ENCODE results near the gene EFCAB9. TPM values are rescaled to one million over a fixed set of nuclear protein-coding genes. Genes with fewer than 3 reads are reported as not detected.

The EFCAB9 gene
- total and polyA plus RNA-seq, 2 donors, result not detected

DNA sequence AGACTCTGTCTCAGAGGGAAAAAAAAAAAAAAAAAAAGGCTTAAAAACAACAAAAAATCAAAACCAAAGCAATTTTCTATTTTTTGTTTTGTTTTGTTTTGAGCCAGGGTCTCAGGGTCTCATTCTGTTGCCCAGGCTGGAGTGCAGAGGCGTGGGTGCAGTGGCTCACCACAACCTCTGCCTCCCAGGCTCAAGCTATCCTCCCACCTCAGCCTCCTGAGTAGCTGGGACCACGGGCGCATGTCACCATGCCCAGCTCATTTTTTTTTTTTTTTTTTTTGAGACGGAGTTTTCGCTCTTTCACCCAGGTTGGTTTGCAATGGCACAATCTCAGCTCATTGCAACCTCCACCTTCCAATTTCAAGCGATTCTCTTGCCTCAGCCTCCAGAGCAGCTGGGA is 11.7 kb upstream of the EFCAB9 start:
- no peak for DNase-seq (ENCODE audit: low read depth in 6 of 9, low spot score in 9 of 9)
- WGBS, result 97% methylated on average over 6 of the region's 6 CpGs
- H3K4me1 ChIP-seq (ENCODE audit: control insufficient read depth in 2 of 2, insufficient read depth in 2 of 2, low read length in 2 of 2), result peaks cover 43 to 80% of the 10 kb centered on the region in 2 donors
- no peaks in the 10 kb centered on the region for H3K27me3 ChIP-seq (ENCODE audit: control insufficient read depth in 2 of 2, insufficient read depth in 1 of 2, low read length in 1 of 2)
- peaks cover 4 to 13% of the 10 kb centered on the region in 2 donors for H3K36me3 ChIP-seq (ENCODE audit: control insufficient read depth in 2 of 2, insufficient read depth in 2 of 2, low read length in 1 of 2)
- H3K9me3 ChIP-seq (ENCODE audit: control insufficient read depth in 2 of 2, insufficient read depth in 1 of 2, low read length in 1 of 2), result peaks cover 0 to 10% of the 10 kb centered on the region in 2 donors
- no peak overlapping the region for H3K4me3 ChIP-seq (ENCODE audit: low read length in 2 of 2)
- H3K27ac ChIP-seq (ENCODE audit: low read depth in 1 of 2, low read length in 1 of 2), result no peak overlapping the region

DNA sequence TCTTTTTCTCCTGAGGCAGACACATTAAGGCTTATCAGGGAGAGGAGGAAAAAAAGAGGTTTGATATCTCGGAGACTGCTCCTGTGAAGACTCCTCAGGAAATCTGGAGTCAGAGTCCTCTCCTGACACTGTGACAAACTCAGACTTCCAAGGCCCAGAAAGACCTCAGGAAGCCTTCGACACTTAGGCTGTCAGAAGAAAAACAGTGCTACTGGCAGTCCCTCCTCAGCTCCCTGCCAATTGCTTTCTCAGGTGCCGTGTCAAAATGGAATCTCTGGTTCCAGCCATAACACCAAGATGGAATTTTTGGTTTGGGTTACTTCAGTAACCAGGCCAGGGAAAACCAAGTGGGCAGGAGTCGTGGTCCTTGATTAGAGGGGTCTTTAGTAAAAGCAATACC is 10.1 kb upstream of the EFCAB9 start:
- no peak for DNase-seq (ENCODE audit: low read depth in 6 of 9, low spot score in 9 of 9)
- Histone ChIP-seq H3K4me3 (ENCODE audit: low read length in 2 of 2) (no peak overlapping the region), H3K36me3 (ENCODE audit: control insufficient read depth in 2 of 2, insufficient read depth in 2 of 2, low read length in 1 of 2) (peaks cover 7 to 12% of the 10 kb centered on the region in 2 donors), H3K9me3 (ENCODE audit: control insufficient read depth in 2 of 2, insufficient read depth in 1 of 2, low read length in 1 of 2) (peaks cover 0 to 10% of the 10 kb centered on the region in 2 donors), H3K27me3 (ENCODE audit: control insufficient read depth in 2 of 2, insufficient read depth in 1 of 2, low read length in 1 of 2) (no peaks in the 10 kb centered on the region), H3K4me1 (ENCODE audit: control insufficient read depth in 2 of 2, insufficient read depth in 2 of 2, low read length in 2 of 2) (peaks cover 30 to 66% of the 10 kb centered on the region in 2 donors), H3K27ac (ENCODE audit: low read depth in 1 of 2, low read length in 1 of 2) (no peak overlapping the region)
- 96% methylated on average over 4 of the region's 4 CpGs for WGBS

DNA sequence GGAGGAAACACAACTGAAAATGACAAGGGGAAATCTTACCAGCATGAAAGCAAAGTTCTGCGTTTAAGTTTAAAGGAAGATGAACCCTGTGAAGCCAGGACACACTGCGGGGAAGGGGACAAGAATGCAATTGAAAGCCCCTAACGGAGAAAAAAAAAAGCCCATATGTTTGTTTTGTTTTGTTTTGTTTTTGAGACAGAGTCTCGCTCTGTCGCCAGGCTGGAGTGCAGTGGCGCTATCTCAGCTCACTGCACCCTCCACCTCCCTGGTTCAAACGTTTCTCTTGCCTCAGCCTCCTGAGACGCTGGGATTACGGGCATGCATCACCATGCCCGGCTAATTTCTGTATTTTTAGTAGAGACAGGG is 8.9 kb upstream of the EFCAB9 start:
- Histone ChIP-seq H3K36me3 (ENCODE audit: control insufficient read depth in 2 of 2, insufficient read depth in 2 of 2, low read length in 1 of 2) (peaks cover 7 to 12% of the 10 kb centered on the region in 2 donors), H3K4me1 (ENCODE audit: control insufficient read depth in 2 of 2, insufficient read depth in 2 of 2, low read length in 2 of 2) (peaks cover 19 to 61% of the 10 kb centered on the region in 2 donors), H3K27me3 (ENCODE audit: control insufficient read depth in 2 of 2, insufficient read depth in 1 of 2, low read length in 1 of 2) (peaks cover 0 to 6% of the 10 kb centered on the region in 2 donors), H3K4me3 (ENCODE audit: low read length in 2 of 2) (no peak overlapping the region), H3K9me3 (ENCODE audit: control insufficient read depth in 2 of 2, insufficient read depth in 1 of 2, low read length in 1 of 2) (peaks cover 0 to 10% of the 10 kb centered on the region in 2 donors), H3K27ac (ENCODE audit: low read depth in 1 of 2, low read length in 1 of 2) (peak overlapping the region; percentile 77)
- DNase-seq (ENCODE audit: low read depth in 6 of 9, low spot score in 9 of 9), result peak in 1 of 9 donors; percentile 57
- WGBS, result 55% methylated on average over 10 of the region's 10 CpGs

DNA sequence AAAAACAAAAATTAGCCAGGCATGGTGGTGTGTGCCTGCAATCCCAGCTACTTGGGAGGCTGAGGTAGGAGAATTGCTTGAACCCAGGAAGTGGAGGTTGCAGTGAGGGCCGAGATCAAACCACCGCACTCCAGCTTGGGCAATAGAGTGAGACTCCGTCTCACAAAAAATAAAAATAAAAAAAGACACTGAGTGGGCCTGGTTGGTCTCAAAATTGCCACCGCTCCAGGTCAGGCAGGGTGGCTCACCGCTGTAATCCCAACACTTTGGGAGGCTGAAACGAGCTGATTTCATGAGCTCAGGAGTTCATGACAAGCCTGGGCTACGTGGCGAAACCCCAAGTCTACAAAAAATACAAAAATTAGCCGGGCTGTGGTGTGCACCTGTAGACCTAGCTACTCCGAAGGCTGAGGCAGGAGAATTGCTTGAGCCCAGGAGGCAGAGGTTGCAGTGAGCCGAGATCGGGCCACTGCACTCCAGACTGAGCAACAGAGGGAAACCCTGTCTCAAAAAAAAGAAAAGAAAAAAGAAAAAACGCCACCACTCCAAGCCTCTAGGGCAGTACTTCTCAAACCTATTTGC is 7.8 kb upstream of the EFCAB9 start:
- Histone ChIP-seq H3K9me3 (ENCODE audit: control insufficient read depth in 2 of 2, insufficient read depth in 1 of 2, low read length in 1 of 2) (peaks cover 0 to 4% of the 10 kb centered on the region in 2 donors), H3K4me1 (ENCODE audit: control insufficient read depth in 2 of 2, insufficient read depth in 2 of 2, low read length in 2 of 2) (peaks cover 17 to 52% of the 10 kb centered on the region in 2 donors), H3K27me3 (ENCODE audit: control insufficient read depth in 2 of 2, insufficient read depth in 1 of 2, low read length in 1 of 2) (peaks cover 0 to 6% of the 10 kb centered on the region in 2 donors), H3K36me3 (ENCODE audit: control insufficient read depth in 2 of 2, insufficient read depth in 2 of 2, low read length in 1 of 2) (peaks cover 3 to 7% of the 10 kb centered on the region in 2 donors), H3K4me3 (ENCODE audit: low read length in 2 of 2) (peak overlapping the region; percentile 99 to 100), H3K27ac (ENCODE audit: low read depth in 1 of 2, low read length in 1 of 2) (peak overlapping the region; percentile 19 to 77)
- DNase-seq (ENCODE audit: low read depth in 6 of 9, low spot score in 9 of 9), result no peak
- WGBS, result 58% methylated on average over 13 of the region's 13 CpGs

DNA sequence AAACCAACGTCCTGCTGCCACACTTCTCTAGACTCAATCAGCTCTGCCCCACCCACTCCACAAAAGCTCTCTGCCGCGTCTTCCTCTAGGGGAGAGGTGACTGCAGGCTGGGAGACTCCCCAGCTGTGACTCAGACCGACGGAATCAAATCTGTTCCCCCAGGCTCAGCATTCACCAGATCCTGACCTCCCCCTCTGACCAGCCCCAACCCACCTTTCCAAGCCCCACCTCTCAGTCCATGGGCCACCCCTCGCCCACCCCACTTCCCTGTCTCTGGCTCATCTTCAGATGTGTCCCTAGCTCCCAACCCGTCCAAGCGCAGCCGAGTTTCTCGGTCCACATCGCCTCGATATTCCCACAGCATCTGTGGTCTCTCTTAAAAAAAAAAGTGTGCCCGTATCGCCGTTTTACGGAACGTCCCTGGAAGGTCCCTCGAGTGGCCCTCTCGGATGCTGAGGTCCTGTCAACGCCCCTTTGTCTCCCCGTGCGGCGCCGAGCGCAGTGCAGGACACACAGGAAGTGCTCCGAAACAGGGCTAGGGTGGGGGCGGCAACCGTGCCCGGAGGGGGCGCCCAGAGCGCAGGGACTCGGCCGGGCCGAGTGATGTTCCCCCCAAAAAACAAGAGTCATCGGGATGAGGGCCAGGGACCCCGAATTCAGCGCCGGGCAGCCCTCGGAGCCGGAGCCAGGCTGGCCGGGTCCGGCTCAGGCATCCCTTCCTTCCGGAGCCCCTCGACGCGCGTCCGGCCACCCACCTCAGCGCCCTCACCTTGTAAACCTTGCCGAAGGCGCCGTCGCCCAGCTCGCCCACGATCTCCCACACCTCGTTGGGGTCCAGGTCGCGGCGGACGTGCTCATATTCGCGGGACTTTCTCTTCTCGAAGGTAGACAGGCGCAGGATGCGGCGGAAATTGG is 6.6 kb upstream of the EFCAB9 start:
- H3K4me3 ChIP-seq (ENCODE audit: low read length in 2 of 2), result peak overlapping the region; percentile 99 to 100
- peaks cover 0 to 4% of the 10 kb centered on the region in 2 donors for H3K9me3 ChIP-seq (ENCODE audit: control insufficient read depth in 2 of 2, insufficient read depth in 1 of 2, low read length in 1 of 2)
- H3K27me3 ChIP-seq (ENCODE audit: control insufficient read depth in 2 of 2, insufficient read depth in 1 of 2, low read length in 1 of 2), result peaks cover 0 to 6% of the 10 kb centered on the region in 2 donors
- H3K4me1 ChIP-seq (ENCODE audit: control insufficient read depth in 2 of 2, insufficient read depth in 2 of 2, low read length in 2 of 2), result peaks cover 17 to 52% of the 10 kb centered on the region in 2 donors
- WGBS, result under 1% methylated on average over 66 of the region's 66 CpGs
- DNase-seq (ENCODE audit: low read depth in 6 of 9, low spot score in 9 of 9), result peak in 4 of 9 donors; percentile 41 to 73 (median 52)
- peak overlapping the region; percentile 63 to 89 for H3K27ac ChIP-seq (ENCODE audit: low read depth in 1 of 2, low read length in 1 of 2)
- H3K36me3 ChIP-seq (ENCODE audit: control insufficient read depth in 2 of 2, insufficient read depth in 2 of 2, low read length in 1 of 2), result peaks cover 3 to 7% of the 10 kb centered on the region in 2 donors

DNA sequence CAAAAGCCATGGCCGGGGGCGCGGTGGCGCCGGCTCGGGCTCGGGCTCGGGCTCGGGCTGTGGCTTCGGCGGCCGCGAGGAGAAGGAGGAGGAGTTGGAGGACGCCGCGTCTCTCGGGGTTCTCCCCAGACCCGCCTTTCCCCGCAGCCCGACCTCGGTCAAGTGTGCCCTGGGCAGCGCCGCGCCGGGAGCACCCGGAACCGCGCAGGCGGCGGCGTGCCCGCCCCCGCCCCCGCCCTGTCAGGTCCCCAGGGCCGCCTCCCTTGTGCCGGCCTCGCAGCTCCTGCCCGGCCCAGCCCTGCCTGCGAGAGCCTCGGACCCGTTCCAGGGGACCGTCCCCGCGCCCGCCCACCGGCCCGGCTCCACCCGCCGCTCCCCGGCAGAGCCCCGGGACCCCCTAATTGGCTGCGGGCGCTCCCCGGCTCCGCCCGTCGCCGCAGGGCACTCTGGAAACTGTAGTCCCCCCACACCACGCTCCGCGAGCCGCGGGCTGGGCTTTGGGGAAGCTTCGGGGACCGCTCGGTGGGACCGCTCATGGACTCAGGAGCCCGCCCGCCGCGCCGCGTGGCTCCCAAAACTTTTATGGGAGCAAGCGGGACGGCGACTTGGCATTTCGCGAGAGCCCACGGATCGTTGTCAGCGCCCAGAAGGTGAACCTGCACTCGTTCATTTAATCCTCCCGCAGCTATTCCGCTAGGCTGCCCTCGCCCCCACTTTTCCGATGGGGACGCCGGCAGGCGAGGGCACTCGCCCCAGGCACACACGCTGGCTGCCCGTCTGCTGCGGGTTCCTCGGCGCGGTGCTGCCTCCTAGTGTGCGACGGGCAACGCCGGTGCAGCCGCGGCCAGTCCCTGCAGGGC is 5.7 kb upstream of the EFCAB9 start, which contains the start of gene STK10:
Gene STK10, minus strand, starts transcription at position 192 of the 860 bp plus-strand sequence. Its CDS starts 182 bp downstream, at position 10.
- under 1% methylated on average over 102 of the region's 102 CpGs for WGBS
- Histone ChIP-seq H3K4me1 (ENCODE audit: control insufficient read depth in 2 of 2, insufficient read depth in 2 of 2, low read length in 2 of 2) (peaks cover 17 to 47% of the 10 kb centered on the region in 2 donors), H3K27me3 (ENCODE audit: control insufficient read depth in 2 of 2, insufficient read depth in 1 of 2, low read length in 1 of 2) (peaks cover 0 to 6% of the 10 kb centered on the region in 2 donors), H3K9me3 (ENCODE audit: control insufficient read depth in 2 of 2, insufficient read depth in 1 of 2, low read length in 1 of 2) (no peaks in the 10 kb centered on the region), H3K36me3 (ENCODE audit: control insufficient read depth in 2 of 2, insufficient read depth in 2 of 2, low read length in 1 of 2) (peaks cover 3 to 7% of the 10 kb centered on the region in 2 donors), H3K27ac (ENCODE audit: low read depth in 1 of 2, low read length in 1 of 2) (peak within 1 kb of the TSS; percentile 82 to 89), H3K4me3 (ENCODE audit: low read length in 2 of 2) (peak within 1 kb of the TSS; percentile 99 to 100)
- DNase-seq (ENCODE audit: low read depth in 6 of 9, low spot score in 9 of 9), result peak in 6 of 9 donors; percentile 67 to 91 (median 79)

DNA sequence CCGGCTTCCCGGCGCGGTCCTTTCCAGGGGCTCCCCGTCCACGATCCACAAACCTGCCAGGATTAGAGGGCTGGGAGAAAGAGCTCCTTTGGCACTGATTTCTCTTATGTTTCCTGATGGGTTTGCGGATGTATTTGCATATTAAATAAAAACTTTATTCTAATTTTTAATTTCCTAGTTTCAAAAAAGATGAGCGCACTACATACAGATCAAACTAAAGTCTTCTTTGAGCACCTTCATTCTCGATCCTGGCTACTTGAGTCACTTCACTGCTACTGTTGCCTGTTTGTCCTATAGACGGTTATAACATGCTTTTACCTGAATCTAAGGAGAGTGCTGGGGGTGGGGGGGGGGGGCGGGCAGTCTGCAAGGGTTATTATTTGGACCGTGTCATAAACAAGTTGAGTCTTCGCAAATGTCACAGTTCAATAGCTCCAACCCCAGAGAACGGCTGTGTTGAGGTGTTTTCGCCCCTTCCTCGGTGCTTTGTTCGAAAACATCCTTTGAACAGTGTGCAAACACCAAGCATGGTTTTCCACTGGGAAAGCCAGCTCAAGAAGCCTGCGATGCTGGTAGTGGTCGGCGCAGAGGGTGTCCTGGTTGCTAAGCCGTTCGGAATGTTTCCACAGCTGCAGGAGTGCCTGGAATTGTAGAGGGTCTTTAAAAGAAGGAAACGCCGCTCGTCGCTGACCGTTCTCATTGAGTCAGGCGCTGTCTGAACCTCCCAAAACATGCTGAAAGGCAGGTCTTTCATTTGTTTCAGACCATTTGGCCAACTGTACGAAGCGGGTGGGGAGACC is 4.9 kb upstream of the EFCAB9 start:
- Histone ChIP-seq H3K9me3 (ENCODE audit: control insufficient read depth in 2 of 2, insufficient read depth in 1 of 2, low read length in 1 of 2) (no peaks in the 10 kb centered on the region), H3K4me3 (ENCODE audit: low read length in 2 of 2) (peak overlapping the region; percentile 99 to 100), H3K4me1 (ENCODE audit: control insufficient read depth in 2 of 2, insufficient read depth in 2 of 2, low read length in 2 of 2) (peaks cover 17 to 40% of the 10 kb centered on the region in 2 donors), H3K36me3 (ENCODE audit: control insufficient read depth in 2 of 2, insufficient read depth in 2 of 2, low read length in 1 of 2) (peaks cover 3 to 4% of the 10 kb centered on the region in 2 donors), H3K27me3 (ENCODE audit: control insufficient read depth in 2 of 2, insufficient read depth in 1 of 2, low read length in 1 of 2) (peaks cover 0 to 6% of the 10 kb centered on the region in 2 donors), H3K27ac (ENCODE audit: low read depth in 1 of 2, low read length in 1 of 2) (no peak overlapping the region)
- DNase-seq (ENCODE audit: low read depth in 6 of 9, low spot score in 9 of 9), result no peak
- 62% methylated on average over 30 of the region's 30 CpGs for WGBS

DNA sequence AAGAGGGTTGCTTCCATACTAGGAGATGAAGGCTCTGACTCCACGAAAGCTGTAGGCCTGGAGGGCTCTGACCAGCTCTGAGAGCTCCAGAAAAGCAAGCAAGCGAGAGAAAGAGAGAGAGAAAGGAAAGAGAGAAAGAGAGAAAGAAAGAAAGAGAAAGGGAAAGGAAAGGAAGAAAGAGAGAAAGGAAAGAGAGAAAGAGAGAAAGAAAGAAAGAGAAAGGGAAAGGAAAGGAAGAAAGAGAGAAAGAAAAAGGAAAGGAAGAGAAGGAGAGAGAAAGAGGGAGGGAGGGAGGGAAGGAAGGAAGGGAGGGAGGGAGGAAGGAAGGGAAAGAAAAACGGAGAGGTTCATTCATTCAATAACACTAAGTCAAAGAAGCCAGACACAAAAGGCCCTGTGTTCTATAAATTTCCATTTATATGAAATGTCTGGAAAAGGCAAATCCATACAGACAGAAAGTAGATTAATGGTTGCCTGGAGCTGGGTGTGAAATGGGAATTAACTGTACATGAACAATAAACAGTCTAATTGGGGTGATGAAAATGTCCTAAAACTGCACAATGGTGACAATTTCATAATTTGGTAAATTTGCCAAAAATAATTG is 4.2 kb upstream of the EFCAB9 start:
- H3K27ac ChIP-seq (ENCODE audit: low read depth in 1 of 2, low read length in 1 of 2), result no peak overlapping the region
- peaks cover 16 to 33% of the 10 kb centered on the region in 2 donors for H3K4me1 ChIP-seq (ENCODE audit: control insufficient read depth in 2 of 2, insufficient read depth in 2 of 2, low read length in 2 of 2)
- H3K4me3 ChIP-seq (ENCODE audit: low read length in 2 of 2), result no peak overlapping the region
- peaks cover 0 to 3% of the 10 kb centered on the region in 2 donors for H3K36me3 ChIP-seq (ENCODE audit: control insufficient read depth in 2 of 2, insufficient read depth in 2 of 2, low read length in 1 of 2)
- DNase-seq (ENCODE audit: low read depth in 6 of 9, low spot score in 9 of 9), result no peak
- H3K27me3 ChIP-seq (ENCODE audit: control insufficient read depth in 2 of 2, insufficient read depth in 1 of 2, low read length in 1 of 2), result peaks cover 0 to 6% of the 10 kb centered on the region in 2 donors
- WGBS, result 93% methylated on average over 3 of the region's 3 CpGs
- H3K9me3 ChIP-seq (ENCODE audit: control insufficient read depth in 2 of 2, insufficient read depth in 1 of 2, low read length in 1 of 2), result no peaks in the 10 kb centered on the region

All from thymus (tissue), 11 donors.